AG04449 (cell line): ENCODE results near the gene GOLGA6L6.
"Not testable (repeated sequence)": the region's sequence is repeated elsewhere in the genome, so short reads cannot be mapped to it uniquely, and the experiment has no call there.

Source experiments
- CTCF ChIA-PET: fragments of 350-600 bp; formaldehyde crosslinking; extraction: SDS; loops from one replicate; lab custom pipeline; 2021; ENCODE audit warnings: antibody characterized with exemption; lab: Yijun Ruan, JAX
- POLR2A ChIA-PET: fragments of 400-600, 350-600 bp; formaldehyde crosslinking; extraction: SDS; loops from one replicate; lab custom pipeline; 2020; ENCODE audit warnings: antibody characterized with exemption, inconsistent platforms; lab: Yijun Ruan, JAX
- DNase-seq: peaks from one replicate; pipeline ENCODE4 v3.0.0-alpha.2; 2010; ENCODE audit warnings: low read depth, low spot score
- H3K4me3 ChIP-seq: 2 replicates; pipeline ENCODE4 v1.5.1; 2011; ENCODE audit warnings: low read depth, mild to moderate bottlenecking, control low read depth, low read length

Gene GOLGA6L6, protein sequence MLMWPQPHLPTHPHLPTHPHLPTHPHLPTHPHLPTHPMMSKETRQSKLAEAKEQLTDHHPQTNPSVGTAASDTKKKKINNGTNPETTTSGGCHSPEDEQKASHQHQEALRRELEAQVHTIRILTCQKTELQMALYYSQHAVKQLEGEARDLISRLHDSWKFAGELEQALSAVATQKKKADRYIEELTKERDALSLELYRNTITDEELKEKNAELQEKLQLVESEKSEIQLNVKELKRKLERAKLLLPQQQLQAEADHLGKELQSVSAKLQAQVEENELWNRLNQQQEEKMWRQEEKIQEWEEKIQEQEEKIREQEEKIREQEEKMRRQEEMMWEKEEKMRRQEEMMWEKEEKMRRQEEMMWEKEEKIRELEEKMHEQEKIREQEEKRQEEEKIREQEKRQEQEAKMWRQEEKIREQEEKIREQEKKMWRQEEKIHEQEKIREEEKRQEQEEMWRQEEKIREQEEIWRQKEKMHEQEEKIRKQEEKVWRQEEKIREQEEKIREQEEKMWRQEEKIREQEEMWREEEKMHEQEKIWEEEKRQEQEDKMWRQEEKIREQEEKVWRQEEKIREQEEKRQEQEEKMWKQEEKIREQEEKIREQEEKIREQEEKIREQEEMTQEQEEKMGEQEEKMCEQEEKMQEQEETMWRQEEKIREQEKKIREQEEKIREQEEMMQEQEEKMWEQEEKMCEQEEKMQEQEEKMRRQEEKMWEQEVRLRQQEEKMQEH

GRCh38 chr15:20541700-20542099 is at the start of gene GOLGA6L6:
Gene GOLGA6L6 (minus strand): TSS chr15:20541800. CDS start chr15:20541709, 91 bp downstream.
- CTCF ChIA-PET, POLR2A ChIA-PET: not testable (repeated sequence)

GRCh38 chr15:20590069-20590468 is 48.5 kb upstream of the GOLGA6L6 start:
- CTCF ChIA-PET, POLR2A ChIA-PET: not testable (repeated sequence)

More at GRCh38 chr15:20541700-20542099, at the start of gene GOLGA6L6:
- not testable (repeated sequence) for H3K4me3 ChIP-seq, DNase-seq

GRCh38 chr15:20586821-20587220 is 45.2 kb upstream of the GOLGA6L6 start:
- H3K4me3 ChIP-seq, POLR2A ChIA-PET, DNase-seq, CTCF ChIA-PET: not testable (repeated sequence)

More at GRCh38 chr15:20590069-20590468, 48.5 kb upstream of the GOLGA6L6 start:
- H3K4me3 ChIP-seq, DNase-seq: not testable (repeated sequence)

DNA sequence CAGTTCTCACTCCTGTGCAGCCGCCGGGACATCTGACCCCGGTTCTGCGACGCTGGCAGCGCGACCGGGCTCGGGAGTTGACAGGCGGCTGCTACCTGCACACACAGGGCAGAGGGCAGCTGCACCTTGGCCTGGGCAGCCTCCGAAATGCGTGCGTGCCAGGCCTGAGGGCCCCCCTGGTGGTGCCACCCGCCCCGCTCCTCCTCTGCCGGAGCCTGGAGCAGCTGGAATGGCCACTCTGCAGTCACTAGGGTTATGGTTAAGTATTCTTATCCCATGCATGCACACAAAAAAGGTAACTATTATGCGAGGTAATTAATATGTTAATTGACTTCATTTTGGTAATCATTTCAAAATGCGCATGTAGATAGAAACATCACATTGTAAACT is 41.1 kb upstream of the GOLGA6L6 start:
- H3K4me3 ChIP-seq, DNase-seq, CTCF ChIA-PET, POLR2A ChIA-PET: not testable (repeated sequence)

DNA sequence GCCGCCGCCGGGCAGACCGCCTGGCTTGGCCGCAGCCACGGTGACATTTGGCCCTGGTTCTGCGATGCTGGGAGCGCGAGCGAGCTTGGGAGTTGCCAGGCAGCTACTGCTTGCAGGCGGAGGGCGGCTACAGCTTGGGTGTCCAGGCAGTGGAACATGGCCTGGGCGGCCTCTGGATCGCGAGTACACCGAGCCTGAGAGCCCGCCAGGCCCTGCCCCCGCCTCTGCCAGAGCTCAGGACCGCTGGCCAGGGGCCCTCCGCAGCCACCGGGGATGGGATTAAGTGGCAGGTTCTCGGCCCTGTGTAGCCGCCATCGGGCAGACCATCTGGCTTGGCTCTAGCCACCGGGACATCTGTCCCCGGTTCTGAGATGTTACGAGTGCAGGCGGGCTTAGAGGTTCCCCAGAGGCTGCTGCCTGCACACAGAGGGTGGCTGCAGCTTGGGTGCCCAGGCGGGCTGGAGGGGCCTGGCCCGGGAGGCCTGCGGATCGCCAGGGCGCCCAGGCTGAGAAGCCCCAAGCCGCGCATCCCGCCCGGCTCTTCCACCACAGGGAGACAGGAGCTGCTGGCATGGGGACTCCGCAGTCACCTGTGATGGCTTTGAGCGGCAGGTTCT is 40.6 kb upstream of the GOLGA6L6 start:
- POLR2A ChIA-PET, H3K4me3 ChIP-seq, DNase-seq, CTCF ChIA-PET: not testable (repeated sequence)

GRCh38 chr15:20581261-20582108 is 39.9 kb upstream of the GOLGA6L6 start:
- H3K4me3 ChIP-seq, CTCF ChIA-PET, POLR2A ChIA-PET, DNase-seq: not testable (repeated sequence)

- CTCF ChIA-PET, DNase-seq, POLR2A ChIA-PET, H3K4me3 ChIP-seq: not testable (repeated sequence)
These were observed 38.1 kb upstream of the GOLGA6L6 start for GRCh38 chr15:20579662-20580061.

- DNase-seq, CTCF ChIA-PET, H3K4me3 ChIP-seq, POLR2A ChIA-PET: not testable (repeated sequence)
These were observed 9.7 kb upstream of the GOLGA6L6 start for GRCh38 chr15:20551289-20551688.

- DNase-seq, H3K4me3 ChIP-seq, POLR2A ChIA-PET, CTCF ChIA-PET: not testable (repeated sequence)
These were observed 35.5 kb downstream of the GOLGA6L6 start for GRCh38 chr15:20505926-20506658.

- DNase-seq, CTCF ChIA-PET, POLR2A ChIA-PET, H3K4me3 ChIP-seq: not testable (repeated sequence)
These were observed 38.8 kb downstream of the GOLGA6L6 start for GRCh38 chr15:20502839-20503238.

- POLR2A ChIA-PET, DNase-seq, H3K4me3 ChIP-seq, CTCF ChIA-PET: not testable (repeated sequence)
These were observed 39.9 kb downstream of the GOLGA6L6 start for GRCh38 chr15:20501512-20502222.

- CTCF ChIA-PET, result not testable (repeated sequence)
These were observed 43.8 kb downstream of the GOLGA6L6 start for GRCh38 chr15:20497781-20498180.

GRCh38 chr15:20493035-20493434 is 48.6 kb downstream of the GOLGA6L6 start:
- CTCF ChIA-PET, POLR2A ChIA-PET, DNase-seq, H3K4me3 ChIP-seq: not testable (repeated sequence)

More at GRCh38 chr15:20497781-20498180, 43.8 kb downstream of the GOLGA6L6 start:
- H3K4me3 ChIP-seq, POLR2A ChIA-PET, DNase-seq: not testable (repeated sequence)

DNA sequence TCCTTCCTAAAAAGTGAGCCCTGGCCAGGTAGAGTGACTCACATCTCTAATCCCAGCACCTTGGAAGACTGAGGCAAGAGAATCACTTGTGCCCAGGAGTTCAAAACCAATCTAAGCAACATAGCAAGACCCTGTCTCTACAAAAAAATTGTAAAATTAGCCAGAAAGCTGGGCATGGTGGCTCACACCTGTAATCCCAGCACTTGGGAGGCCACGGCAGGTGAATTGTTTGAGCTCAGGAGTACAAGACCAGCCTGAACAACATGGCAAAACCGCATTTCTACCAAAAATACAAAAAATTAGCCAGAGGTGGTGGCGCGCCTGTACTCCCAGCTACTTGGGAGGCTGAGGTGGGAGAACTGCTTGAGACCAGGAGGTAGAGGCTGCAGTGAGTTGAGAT is 49.0 kb downstream of the GOLGA6L6 start:
- H3K4me3 ChIP-seq, CTCF ChIA-PET, POLR2A ChIA-PET, DNase-seq: not testable (repeated sequence)
